Stimulated activated CD8-positive, alpha-beta memory T cell treated with anti-CD3 and anti-CD28 coated beads, Interleukin-7, amount 100 ng/mL, for 4 hours (primary cell): ENCODE results near the gene PROKR1.
"Not testable (repeated sequence)": the region's sequence is repeated elsewhere in the genome, so short reads cannot be mapped to it uniquely, and the experiment has no call there.

Experiments used
- DNase-seq, 2 donors: peaks; one replicate each; pipeline ENCODE4 v3.0.0-alpha.2; 2020; ENCODE audit warnings: low read depth in 2 of 2

The PROKR1 gene

DNA sequence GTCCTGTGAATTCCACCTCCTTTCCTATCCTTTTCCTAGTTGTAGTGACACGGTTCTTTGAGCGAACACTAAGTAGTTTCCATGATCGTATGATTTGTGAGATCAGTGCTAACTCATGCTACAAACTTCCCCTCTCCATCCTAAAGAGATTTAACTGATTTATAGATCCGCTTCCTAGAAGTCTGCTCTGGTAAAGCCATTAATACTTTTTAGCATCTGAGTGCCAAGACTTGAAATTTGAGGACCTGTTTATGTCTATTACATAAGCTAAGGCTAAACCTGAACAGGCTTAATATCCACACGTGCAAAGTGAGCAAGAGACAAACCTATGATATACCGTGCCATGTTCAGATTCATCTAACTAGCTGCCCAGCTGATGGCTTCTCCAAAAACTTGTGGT is 14.9 kb downstream of the PROKR1 start:
- DNase-seq: no peak

DNA sequence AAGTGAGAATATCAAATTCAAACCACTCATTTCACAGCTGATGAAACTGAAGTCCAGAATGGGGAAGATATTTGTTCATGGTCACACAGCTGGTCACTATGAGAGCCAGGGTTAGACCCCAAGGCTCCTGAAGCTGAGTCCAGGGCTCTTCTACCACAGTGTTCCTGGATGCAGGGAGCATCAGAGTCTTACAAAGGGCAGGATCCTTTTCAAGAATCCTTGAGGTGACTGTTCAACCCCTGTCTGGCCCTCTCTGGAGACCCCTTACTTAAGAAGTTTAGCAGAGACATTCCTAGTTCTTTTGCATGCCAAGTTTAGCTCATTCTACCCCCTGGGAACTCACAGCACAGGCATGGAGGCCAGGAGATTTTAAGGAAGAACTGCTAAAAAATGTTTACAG is 15.7 kb downstream of the PROKR1 start:
- DNase-seq: no peak

DNA sequence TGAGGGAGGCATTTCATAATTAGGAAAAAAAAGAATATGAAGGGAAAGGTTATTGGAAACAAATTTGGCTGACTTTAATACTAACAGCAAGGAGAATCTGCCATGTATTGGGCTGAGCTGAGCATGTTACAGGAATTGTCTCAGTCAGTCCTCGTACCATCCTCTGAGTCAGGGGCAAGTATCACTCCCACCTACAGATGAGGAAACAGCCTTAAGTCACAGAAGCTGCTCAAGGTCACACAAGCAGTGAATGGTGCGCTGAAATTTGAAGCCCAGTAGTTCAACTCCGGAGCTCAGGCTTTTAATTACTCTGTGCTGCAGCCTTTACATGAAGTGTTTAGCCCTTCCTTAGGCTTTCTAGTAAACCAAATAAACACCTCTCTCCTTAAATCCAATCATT is 17.3 kb downstream of the PROKR1 start:
- DNase-seq: no peak

DNA sequence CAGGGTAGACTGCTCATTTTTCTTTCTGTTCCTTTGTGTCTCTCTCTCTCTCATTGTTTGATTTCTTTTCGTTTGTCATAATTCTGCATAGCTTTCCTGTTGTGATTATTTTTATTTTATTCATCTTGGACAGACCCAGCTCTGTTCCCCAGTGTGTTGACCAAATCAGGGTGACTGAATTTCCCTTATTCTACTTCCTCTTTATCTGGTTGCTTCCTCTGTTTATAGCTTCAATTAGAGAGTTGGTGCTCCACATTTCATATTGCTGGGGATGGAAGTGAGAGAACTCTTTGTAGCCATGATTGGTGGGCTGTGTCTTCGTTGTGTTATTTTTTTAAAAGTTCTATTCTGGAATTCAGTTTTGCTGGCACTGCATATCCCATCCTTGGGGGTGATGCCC is 19.1 kb downstream of the PROKR1 start:
- DNase-seq: no peak

DNA sequence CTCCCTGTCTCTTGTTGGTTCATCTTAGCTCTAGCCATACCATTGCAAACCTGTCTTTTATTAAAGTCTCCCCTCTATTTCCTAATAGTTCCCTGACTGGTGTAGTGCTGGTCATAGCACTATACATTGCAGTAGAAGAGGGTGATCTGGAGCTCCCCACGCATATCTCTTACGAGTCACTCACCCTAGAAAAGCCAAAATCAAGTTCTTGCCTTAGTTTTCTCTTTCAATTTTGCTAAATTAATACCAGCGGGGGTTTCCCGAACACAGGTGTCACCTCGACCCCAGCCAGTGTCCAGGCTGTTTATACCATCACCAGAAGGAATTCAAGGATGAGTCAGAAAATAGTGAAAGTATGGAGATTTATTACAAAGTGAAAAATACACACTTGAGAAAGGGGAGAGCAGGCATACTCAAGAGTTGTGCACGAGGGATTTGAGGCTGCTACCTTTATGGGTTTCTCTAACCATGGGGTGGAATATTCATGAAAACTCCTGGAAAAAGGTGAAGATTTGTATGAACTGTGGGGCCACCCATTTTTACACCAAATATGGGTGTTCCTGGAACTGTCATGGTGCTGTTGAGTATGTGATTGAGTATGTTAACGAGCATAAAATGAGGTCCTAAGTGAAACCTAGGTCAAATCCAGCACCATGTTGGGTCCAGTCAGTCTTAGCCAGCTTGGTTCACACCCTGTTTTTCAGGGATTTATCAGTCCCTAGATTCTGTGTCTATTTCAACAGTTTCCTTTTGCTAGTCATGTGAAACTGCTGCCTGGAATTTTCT is 20.2 kb downstream of the PROKR1 start:
- no peak for DNase-seq

DNA sequence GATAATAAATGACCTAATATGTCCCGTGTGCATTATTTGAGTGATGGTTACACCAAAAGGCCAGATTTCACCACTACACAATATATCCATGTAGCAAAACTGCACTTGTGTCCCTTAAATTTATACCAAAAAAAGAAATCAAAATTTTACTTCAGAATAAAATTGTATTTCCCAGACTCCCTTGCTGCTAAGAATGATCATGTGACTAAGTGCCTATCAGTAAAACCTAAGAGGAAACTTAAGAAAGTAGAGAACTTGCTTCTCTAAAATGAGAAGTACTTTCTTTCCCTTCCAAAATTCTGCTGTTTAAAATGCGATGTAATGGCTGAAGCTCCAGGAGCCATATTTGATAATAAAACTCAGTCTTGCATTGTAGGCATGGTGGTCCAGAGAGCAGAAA is 24.0 kb downstream of the PROKR1 start:
- no peak for DNase-seq

DNA sequence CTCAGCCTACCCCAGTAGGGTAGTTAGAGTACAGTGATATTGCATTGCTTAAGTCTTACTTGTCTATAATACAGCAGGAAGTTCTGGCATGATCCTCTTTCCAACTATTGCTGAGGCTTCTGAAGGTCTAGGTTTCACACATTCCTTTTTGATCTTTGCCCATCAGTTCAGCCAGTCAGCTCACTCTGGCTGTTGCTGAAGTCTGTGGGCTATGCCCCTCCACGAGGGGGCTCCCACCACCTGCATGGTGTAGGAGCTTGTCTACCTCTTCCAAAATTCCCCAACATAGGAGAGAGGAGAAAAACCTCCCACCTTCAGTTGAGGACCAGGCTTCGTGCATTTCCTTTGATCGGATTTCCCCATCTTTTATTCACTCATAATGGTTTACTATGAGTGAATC is 26.3 kb downstream of the PROKR1 start:
- DNase-seq: no peak

DNA sequence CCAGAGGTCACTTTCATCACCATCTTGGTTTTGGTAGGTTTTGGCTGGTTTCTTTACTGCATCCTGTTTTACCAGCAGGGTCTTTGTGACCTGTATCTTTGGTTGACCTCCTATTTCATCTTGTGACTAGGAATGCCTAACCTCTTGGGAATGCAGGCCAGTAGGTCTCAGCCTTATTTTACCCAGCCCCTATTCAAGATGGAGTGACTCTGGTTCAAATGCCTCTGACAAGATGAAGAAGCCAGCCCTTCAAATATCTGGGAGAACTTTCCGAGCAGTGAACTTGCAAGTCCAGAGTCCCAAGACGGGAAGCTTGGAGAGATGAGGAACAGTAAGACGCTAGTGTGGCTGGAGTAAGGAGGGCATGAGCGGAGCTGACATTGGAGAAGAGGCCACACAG is 28.6 kb downstream of the PROKR1 start:
- no peak for DNase-seq

DNA sequence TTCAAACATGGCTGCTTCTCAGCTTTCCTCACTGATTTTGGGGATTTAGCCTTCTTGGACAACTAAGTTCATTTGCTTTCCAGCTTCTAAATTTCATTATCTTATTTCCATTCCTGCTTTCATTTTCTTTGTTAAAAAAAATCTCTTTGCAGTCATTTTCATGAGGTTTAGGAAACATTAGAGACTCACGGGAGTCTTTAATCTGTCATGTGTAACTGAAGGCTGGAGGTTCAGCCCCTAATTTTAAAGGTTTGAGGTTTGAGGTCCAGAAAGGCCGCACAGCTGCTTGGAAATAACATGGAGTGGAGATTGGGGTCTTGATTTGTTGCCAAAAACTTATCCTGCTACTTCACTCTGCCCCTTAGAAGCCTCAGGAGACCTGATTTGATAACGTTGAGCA is 30.3 kb downstream of the PROKR1 start:
- no peak for DNase-seq

DNA sequence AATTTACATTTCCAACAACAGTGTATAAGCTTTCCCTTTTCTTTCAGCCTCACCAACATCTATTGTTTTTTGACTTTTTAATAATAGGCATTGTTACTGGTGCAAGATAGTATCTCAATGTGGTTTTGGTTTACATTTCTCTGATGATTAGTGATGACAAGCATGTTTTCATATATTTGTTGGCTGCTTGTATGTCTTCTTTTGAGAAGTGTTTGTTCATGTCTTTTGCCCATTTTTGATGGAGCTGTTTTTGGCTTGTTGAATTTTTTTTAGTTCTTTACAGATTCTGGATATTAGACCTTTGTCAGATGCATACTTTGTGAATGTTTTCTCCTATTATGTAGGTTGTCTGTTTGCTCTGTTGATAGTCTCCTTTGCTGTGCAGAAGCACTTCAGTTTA is 32.1 kb downstream of the PROKR1 start:
- DNase-seq: no peak

DNA sequence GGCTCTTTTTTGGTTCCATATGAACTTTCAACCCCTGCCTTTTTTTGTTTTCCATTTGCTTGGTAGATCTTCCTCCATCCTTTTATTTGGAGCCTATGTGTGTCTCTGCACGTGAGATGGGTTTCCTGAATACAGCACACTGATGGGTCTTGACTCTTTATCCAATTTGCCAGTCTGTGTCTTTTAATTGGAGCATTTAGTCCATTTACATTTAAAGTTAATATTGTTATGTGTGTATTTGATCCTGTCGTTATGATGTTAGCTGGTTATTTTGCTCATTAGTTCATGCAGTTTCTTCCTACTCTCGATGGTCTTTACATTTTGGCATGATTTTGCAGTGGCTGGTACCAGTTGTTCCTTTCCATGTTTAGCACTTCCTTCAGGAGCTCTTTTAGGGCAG is 34.5 kb downstream of the PROKR1 start:
- DNase-seq: not testable (repeated sequence)

DNA sequence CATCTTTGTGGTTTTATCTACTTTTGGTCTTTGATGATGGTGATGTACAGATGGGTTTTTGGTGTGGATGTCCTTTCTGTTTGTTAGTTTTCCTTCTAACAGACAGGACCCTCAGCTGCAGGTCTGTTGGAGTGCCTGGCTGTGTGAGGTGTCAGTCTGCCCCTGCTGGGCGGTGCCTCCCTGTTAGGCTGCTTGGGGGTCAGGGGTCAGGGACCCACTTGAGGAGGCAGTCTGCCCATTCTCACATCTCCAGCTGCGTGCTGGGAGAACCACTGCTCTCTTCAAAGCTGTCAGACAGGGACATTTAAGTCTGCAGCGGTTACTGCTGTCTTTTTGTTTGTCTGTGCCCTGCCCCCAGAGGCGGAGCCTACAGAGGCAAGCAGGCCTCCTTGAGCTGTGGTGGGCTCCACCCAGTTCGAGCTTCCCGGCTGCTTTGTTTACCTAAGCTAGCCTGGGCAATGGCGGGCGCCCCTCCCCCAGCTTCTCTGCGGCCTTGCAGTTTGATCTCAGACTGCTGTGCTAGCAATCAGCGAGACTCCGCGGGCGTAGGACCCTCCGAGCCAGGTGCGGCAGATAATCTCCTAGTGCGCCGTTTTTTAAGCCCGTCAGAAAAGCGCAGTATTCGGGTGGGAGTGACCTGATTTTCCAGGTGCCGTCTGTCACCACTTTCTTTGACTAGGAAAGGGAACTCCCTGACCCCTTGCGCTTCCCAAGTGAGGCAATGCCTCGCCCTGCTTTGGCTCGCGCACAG is 36.0 kb downstream of the PROKR1 start:
- not testable (repeated sequence) for DNase-seq

DNA sequence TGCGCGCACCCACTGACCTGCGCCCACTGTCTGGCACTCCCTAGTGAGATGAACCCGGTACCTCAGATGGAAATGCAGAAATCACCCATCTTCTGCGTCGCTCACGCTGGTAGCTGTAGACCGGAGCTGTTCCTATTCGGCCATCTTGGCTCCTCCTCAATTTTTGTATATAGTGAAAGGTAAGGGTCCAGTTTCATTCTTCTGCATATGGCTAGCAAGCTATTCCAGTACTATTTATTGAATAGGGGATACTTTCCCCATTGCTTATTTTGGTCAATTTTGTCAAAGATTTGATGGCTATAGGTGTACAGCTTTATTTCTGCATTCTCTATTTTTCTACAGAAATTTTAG is 36.5 kb downstream of the PROKR1 start:
- not testable (repeated sequence) for DNase-seq

DNA sequence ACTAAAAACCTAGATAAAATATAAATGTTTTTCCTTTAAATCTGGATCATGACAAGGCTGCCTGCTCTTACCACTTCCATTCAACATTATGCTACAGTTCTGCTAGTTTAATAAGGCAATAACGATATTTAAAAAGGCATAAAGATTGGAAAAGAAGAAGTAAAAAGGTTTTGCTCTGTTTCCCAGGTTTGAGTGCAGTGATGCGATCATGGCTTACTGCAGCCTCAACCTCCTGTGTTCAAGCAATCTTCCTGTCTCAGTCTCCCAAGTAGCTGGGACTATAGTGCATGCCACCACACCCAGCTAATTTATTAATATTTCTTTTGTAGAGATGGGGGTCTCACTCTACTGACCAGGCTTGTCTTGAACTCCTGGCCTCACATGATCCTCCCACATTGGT is 40.8 kb downstream of the PROKR1 start:
- no peak for DNase-seq

DNA sequence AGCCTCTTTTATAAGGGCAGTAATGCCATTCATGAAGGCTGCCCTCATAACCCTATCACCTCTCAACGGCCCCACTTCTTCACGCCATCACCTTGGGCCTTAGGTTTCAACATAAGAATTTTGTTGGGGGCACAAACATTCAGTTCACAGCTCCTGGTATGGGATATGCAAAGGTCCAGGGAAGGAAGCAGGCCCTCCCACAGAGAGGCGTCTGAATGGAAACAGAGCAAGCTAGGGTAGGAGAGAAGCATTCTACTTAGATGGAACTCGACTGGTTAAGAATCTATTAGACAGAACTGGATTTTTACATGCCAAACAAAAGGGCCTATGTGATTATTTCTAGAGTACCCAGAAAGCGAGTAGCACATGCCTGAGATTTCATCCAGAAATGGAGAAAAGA is 42.8 kb downstream of the PROKR1 start:
- DNase-seq: no peak

DNA sequence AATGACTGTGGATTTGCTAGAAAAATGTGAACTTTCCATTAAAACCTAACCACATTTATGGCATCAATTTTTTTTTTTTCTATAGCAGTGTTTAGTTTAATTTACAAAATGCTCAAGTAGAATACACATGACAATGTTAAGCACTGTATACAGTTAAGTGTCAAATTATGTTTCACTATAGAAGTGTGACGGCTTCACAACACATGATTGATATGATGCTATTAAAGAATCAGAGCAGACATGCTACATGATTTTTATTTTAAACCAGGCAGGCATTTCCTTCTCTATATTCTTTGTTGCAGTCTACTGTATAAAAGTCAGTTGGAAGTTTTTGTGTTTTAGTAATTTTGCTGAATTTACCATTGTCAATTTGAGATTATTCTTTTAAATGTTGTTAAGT is 43.6 kb downstream of the PROKR1 start:
- DNase-seq: no peak

DNA sequence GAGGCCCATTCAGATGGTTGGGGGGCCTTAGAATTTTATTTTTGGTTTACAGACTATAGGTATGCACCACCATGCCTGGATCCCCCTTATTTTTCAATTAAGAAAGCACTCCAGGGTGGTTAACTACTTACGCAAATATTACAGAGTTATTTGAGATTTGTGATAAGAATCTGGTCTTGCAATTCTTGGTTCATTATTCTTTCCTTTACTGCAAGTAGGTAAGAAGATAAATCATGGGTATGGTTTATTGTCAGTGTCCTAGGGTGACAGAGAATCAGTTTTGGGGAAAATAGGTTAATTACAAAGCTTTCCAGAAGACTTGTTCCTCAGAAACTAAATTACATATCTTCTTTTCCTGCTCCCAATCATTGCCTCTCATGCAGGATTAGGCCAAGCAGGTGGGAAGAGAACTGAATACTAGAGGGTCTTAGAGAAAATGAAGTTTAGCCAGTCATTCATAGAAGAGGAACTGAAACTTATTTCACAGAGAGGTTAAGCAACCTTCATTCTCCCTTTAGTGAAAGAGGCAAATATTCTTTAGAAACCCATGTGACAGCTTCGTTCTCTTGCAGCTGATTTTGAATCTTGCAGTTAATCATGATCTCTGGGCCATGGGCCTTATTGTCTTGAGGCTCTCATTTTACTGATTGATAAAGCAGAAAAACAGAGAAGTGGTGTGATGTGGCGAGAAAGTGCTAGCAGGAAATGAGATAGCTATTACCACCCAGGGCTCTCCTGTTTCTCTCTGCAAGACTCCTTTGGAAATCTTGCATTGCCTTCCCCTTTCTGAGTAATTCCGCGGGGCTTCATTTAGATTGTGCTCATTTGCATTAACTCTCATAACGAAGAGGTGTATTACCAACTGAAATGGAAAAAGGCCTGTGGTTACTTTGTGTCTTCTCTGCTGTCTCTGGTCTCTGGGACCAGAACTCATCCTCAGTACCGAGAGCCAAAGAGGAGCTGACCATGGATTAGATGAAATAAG is 46.5 kb downstream of the PROKR1 start:
- DNase-seq: no peak

DNA sequence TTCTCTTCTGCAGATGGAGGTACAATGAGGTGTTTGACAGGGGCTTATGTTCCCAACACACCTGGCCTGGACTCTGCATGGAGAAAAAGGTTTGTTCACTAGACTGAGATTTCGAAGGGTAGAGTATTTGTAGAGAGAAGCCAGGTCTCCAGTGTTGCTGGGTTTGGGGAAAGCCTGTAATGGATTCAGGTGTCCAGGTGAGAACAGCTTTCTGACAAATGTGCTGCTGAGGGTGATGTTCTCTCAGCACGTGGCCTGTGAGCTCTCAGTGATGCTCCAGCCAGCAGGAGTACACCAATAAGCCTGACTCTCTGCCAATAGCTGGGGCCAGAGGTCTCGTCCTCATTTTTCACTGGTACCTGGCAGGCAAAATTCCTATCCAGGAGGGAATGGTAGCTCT is 47.5 kb downstream of the PROKR1 start:
- DNase-seq: no peak

DNA sequence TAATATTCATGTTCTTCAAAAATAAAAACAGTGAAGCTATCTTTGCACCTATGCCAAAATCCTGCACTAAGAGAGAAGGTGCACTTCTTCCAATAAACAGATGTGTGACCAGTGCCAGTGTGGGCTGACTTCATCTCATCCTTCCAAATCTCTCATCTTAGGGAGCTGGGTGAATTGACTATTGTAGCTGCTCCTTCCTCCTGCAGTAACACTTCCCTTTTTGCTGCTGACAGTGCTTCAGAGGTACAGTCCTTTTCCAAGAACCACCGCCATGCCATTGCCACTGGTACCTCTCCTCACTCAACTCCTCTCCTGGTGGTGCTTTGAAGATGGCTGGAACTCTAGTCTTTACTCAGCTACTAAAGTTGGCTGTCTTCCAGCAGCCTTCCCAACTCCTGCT is 49.1 kb downstream of the PROKR1 start:
- DNase-seq: no peak

DNA sequence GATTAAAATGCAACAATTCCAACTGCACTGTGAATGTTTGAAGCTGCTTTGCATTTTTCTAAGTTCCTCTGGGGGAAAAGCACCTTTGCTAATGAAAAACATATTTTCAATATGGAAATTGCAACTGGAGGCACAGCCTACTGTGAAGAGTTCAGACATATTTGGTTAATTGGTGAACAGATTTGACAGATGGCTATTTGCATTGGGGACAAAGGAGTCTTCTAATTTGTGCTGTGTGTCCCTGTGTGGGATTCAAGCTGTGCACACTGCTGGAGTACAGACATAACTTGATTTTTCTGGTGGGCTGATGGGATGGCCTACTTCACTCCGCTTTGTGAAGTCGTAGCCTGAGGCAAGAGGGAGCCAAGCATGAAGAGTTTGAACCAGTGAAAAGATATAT is 50.6 kb downstream of the PROKR1 start:
- no peak for DNase-seq

DNA sequence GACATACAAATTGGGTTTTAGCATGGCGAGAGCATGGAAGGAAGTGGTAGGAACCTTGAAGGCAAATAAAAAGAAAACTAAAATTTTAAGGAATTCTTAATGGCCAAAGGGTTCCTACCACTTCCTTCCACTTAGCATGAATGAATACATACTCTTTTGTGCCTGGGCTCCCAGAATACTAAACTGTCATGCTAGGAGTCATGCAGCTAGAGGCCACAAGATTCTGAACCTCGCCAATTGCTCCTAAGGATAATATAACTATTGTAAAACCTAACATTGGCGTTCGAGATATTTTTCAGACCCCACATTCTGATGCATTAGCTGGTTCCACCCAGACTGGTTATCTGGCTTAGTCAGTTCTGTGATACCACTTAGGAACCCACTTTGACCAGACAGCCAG is 52.6 kb downstream of the PROKR1 start:
- no peak for DNase-seq

DNA sequence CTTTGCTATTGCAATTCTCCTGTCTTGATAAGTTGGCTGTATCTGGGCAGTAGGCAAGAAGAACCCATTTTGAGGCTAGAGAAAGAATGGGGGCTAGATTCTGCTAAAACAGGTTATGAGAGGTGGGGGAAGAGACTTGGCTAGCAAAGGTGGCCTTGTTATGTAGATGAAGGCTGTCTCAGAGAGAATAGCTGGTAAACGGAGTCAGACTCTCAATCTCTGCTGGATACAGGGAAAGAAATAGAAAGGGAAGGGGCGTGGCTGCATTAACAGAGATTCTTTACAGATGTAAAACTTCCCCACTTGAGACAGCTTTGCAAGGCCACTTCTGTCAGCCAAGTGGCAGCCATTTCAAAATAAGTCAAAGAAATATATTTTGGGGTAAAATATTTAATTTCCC is 53.2 kb downstream of the PROKR1 start:
- DNase-seq: no peak
